ENCODE data around the gene PPP1R16B. TPM values are rescaled to one million over a fixed set of nuclear protein-coding genes. Genes with fewer than 3 reads are reported as not detected.

PPP1R16B gene
- total and polyA plus RNA-seq, 4 experiments from 2014 or later, result 17.3 to 55.1 (median 45.5) TPM

- no peaks in the 10 kb centered on the region for H3K27me3 Mint-ChIP-seq
- H3K27me3 ChIP-seq (ENCODE audit: insufficient read depth, low read length), result no peaks in the 10 kb centered on the region
- CTCF ChIA-PET (ENCODE audit: partially characterized antibody), result interaction anchor here (0.9 to 3.4 kb wide), 17 partner anchors 9 to 489 kb away, joined by 3 to 27 read pairs (median 5); partner anchors contain the start of genes FAM83D, PPP1R16B and RALGAPB
- H3K36me3 ChIP-seq (ENCODE audit: insufficient read depth, low read length), result no peaks in the 10 kb centered on the region
- H3K9me3 ChIP-seq (ENCODE audit: control insufficient read depth in 1 of 2, low read length in 2 of 2), result no peaks in the 10 kb centered on the region
- no peaks in the 10 kb centered on the region for H3K9me3 Mint-ChIP-seq
- DNase-seq, result peak in 1 of 5 donors; percentile 41
- H3K27ac Mint-ChIP-seq, result peak overlapping the region; percentile 90 to 98 (median 96)
- POLR2A ChIA-PET (ENCODE audit: partially characterized antibody), result interaction anchor here (0.7 to 3.0 kb wide), 13 partner anchors 9 to 489 kb away, joined by 3 to 23 read pairs (median 4); partner anchors contain the start of genes FAM83D, PPP1R16B and RALGAPB
- H3K4me3 Mint-ChIP-seq, result peak overlapping the region; percentile 88 to 98 (median 96)
- peak overlapping the region; percentile 60 for H3K27ac ChIP-seq (ENCODE audit: low read depth, low read length)
- H3K4me1 Mint-ChIP-seq, result peaks cover 12 to 31% (median 25%) of the 10 kb centered on the region in 4 donors
- H3K36me3 Mint-ChIP-seq, result peaks cover 0 to 13% of the 10 kb centered on the region in 2 donors
- intact Hi-C loops (cut with micrococcal nuclease), result loop anchor here (1.0 kb wide), 5 partner anchors 35 to 315 kb away; partner anchors contain the start of genes ACTR5, FAM83D and PPP1R16B
- H3K4me1 ChIP-seq (ENCODE audit: insufficient read depth, low read length), result peaks cover 24% of the 10 kb centered on the region
- H3K4me3 ChIP-seq (ENCODE audit: low read length in 2 of 2), result peak overlapping the region; percentile 50 to 98
Measured at GRCh38 chr20:38961530-38962043, 156.1 kb downstream of the PPP1R16B start.

GRCh38 chr20:38962044-38962927, 156.8 kb downstream of the PPP1R16B start, which contains the start of gene DHX35:
TSS of gene DHX35 (plus strand) at chr20:38962344. CDS start at chr20:38962368, 24 bp downstream.
- Histone ChIP-seq H3K4me1 (ENCODE audit: insufficient read depth, low read length) (peaks cover 24% of the 10 kb centered on the region), H3K27ac (ENCODE audit: low read depth, low read length) (peak within 1 kb of the TSS; percentile 76), H3K4me3 (ENCODE audit: low read length in 2 of 2) (peak within 1 kb of the TSS; percentile 86 to 98), H3K36me3 (ENCODE audit: insufficient read depth, low read length) (no peaks in the 10 kb centered on the region), H3K27me3 (ENCODE audit: insufficient read depth, low read length) (no peaks in the 10 kb centered on the region), H3K9me3 (ENCODE audit: control insufficient read depth in 1 of 2, low read length in 2 of 2) (no peaks in the 10 kb centered on the region)
- no peaks in the 10 kb centered on the region for H3K27me3 Mint-ChIP-seq
- peaks cover 0 to 14% of the 10 kb centered on the region in 2 donors for H3K36me3 Mint-ChIP-seq
- DNase-seq, result peak; percentile 98 to 99 (median 98)
- peak within 1 kb of the TSS; percentile 90 to 98 (median 96) for H3K27ac Mint-ChIP-seq
- intact Hi-C loops (cut with micrococcal nuclease), result loop anchor here (1.0 kb wide), 5 partner anchors 36 to 316 kb away; partner anchors contain the start of genes ACTR5, FAM83D and PPP1R16B
- H3K4me3 Mint-ChIP-seq, result peak within 1 kb of the TSS; percentile 88 to 98 (median 96)
- H3K9me3 Mint-ChIP-seq, result no peaks in the 10 kb centered on the region
- ChIA-PET CTCF (ENCODE audit: partially characterized antibody) (interaction anchor here (0.8 to 3.4 kb wide), 25 partner anchors 9 to 490 kb away, joined by 3 to 27 read pairs (median 4); partner anchors contain the start of genes FAM83D, PPP1R16B and RALGAPB), POLR2A (ENCODE audit: partially characterized antibody) (interaction anchor here (0.6 to 3.0 kb wide), 25 partner anchors 8 to 527 kb away, joined by 3 to 23 read pairs (median 3); partner anchors contain the start of genes FAM83D, PPP1R16B, RALGAPB and SNHG17)
- H3K4me1 Mint-ChIP-seq, result peaks cover 12 to 31% (median 25%) of the 10 kb centered on the region in 4 donors

DNA sequence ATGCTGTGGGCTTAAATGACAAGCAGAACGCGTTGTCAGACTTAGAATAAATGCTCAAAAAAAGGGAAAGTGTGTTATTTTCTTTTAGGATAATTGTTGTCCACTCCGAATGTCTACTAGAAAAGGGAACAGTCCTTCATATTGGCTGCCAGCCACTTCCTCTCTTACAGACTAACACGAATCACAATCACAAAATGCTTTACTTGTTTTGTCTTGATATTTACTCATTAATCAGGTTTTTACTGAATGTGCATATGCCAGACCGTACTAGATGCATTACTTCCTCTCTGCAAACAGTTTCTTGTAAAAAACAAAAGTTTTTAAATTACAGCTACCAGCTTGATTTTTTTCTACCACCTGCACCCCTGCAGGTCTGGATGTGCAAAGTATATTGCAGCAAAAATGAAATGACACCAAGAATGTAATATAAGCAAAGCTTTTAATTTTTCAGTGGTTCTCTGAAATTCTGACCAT, 157.5 kb downstream of the PPP1R16B start:
- intact Hi-C loops (cut with micrococcal nuclease), result loop anchor here (1.0 kb wide), 5 partner anchors 37 to 317 kb away; partner anchors contain the start of genes ACTR5, FAM83D and PPP1R16B
- H3K27me3 Mint-ChIP-seq, result no peaks in the 10 kb centered on the region
- ChIA-PET CTCF (ENCODE audit: partially characterized antibody) (interaction anchor here (0.8 to 3.4 kb wide), 17 partner anchors 10 to 330 kb away, joined by 3 to 27 read pairs (median 4); partner anchors contain the start of gene FAM83D), POLR2A (ENCODE audit: partially characterized antibody) (interaction anchor here (0.8 to 3.0 kb wide), 18 partner anchors 10 to 528 kb away, joined by 3 to 23 read pairs (median 4); partner anchors contain the start of genes FAM83D, PPP1R16B, RALGAPB and SNHG17)
- peaks cover 0 to 18% of the 10 kb centered on the region in 2 donors for H3K36me3 Mint-ChIP-seq
- H3K4me3 ChIP-seq (ENCODE audit: low read length in 2 of 2), result peak overlapping the region; percentile 86 to 98
- no peak for DNase-seq
- peaks cover 12 to 31% (median 25%) of the 10 kb centered on the region in 4 donors for H3K4me1 Mint-ChIP-seq
- no peaks in the 10 kb centered on the region for H3K36me3 ChIP-seq (ENCODE audit: insufficient read depth, low read length)
- peak overlapping the region; percentile 88 to 98 (median 96) for H3K4me3 Mint-ChIP-seq
- no peaks in the 10 kb centered on the region for H3K9me3 Mint-ChIP-seq
- peak overlapping the region; percentile 39 to 96 (median 91) for H3K27ac Mint-ChIP-seq
- peak overlapping the region; percentile 76 for H3K27ac ChIP-seq (ENCODE audit: low read depth, low read length)
- no peaks in the 10 kb centered on the region for H3K9me3 ChIP-seq (ENCODE audit: control insufficient read depth in 1 of 2, low read length in 2 of 2)
- no peaks in the 10 kb centered on the region for H3K27me3 ChIP-seq (ENCODE audit: insufficient read depth, low read length)
- H3K4me1 ChIP-seq (ENCODE audit: insufficient read depth, low read length), result peaks cover 24% of the 10 kb centered on the region

DNA sequence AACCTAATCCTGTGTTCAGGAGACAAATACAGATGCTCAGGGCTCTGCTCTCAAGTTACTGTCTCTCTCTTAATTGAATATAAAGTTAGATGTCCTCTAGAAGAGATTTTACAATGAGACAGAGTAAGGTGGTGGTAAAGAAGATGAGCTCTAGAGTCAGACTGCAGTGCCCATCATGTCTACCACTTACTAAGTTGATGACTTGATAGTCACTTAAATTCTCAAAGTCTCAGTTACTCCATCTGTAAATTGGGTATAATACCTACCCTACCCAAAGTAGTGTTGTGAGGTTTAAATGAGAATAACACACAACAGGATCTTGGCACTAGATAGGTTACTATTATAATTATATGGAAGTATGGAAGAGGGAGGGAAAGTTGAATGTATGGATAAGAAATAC, 158.2 kb downstream of the PPP1R16B start:
- DNase-seq, result no peak
- H3K9me3 ChIP-seq (ENCODE audit: control insufficient read depth in 1 of 2, low read length in 2 of 2), result no peaks in the 10 kb centered on the region
- H3K4me3 ChIP-seq (ENCODE audit: low read length in 2 of 2), result no peak overlapping the region
- H3K36me3 Mint-ChIP-seq, result peaks cover 0 to 20% of the 10 kb centered on the region in 2 donors
- H3K27ac ChIP-seq (ENCODE audit: low read depth, low read length), result no peak overlapping the region
- no peak overlapping the region for H3K27ac Mint-ChIP-seq
- peaks cover 24% of the 10 kb centered on the region for H3K4me1 ChIP-seq (ENCODE audit: insufficient read depth, low read length)
- intact Hi-C loops (cut with micrococcal nuclease), result no loop called here
- no peaks in the 10 kb centered on the region for H3K36me3 ChIP-seq (ENCODE audit: insufficient read depth, low read length)
- H3K4me1 Mint-ChIP-seq, result peaks cover 12 to 31% (median 25%) of the 10 kb centered on the region in 4 donors
- peak overlapping the region in 1 of 8 donors; percentile 10 for H3K4me3 Mint-ChIP-seq
- H3K9me3 Mint-ChIP-seq, result no peaks in the 10 kb centered on the region
- POLR2A ChIA-PET (ENCODE audit: partially characterized antibody), result interaction anchor here (1.7 to 2.5 kb wide), 2 partner anchors 41 to 89 kb away, joined by 6 to 9 read pairs; no protein-coding TSS in a partner anchor
- CTCF ChIA-PET (ENCODE audit: partially characterized antibody), result interaction anchor here (0.5 to 3.4 kb wide), 9 partner anchors 9 to 330 kb away, joined by 3 to 27 read pairs (median 4); no protein-coding TSS in a partner anchor
- no peaks in the 10 kb centered on the region for H3K27me3 ChIP-seq (ENCODE audit: insufficient read depth, low read length)
- no peaks in the 10 kb centered on the region for H3K27me3 Mint-ChIP-seq

DNA sequence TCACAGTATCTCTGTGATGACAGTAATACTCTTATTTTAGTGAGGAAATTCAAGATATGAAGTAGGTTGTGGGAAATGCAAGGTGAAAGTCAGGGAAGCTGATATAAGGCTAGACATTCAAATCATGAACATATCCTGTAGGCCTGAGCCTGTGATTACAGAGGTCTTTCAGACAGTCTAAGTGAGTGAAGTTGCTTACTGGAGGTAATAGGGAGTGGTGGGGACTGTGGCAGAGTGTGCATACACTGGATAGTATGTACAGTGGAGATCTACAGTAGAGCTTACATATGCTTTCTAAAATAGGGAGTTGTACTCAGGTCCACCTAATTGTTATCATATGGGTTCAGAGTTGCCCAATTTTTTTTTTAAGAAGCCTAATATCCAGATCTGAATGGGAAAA, 159.8 kb downstream of the PPP1R16B start:
- H3K27ac Mint-ChIP-seq, result peak overlapping the region in 1 of 7 donors; percentile 43
- CTCF ChIA-PET (ENCODE audit: partially characterized antibody), result no interaction called here

GRCh38 chr20:38968090-38968489, 162.6 kb downstream of the PPP1R16B start:
- POLR2A ChIA-PET (ENCODE audit: partially characterized antibody), result no interaction called here
- no peak overlapping the region for H3K27ac Mint-ChIP-seq

More for the DNA sequence above, 159.8 kb downstream of the PPP1R16B start:
- Mint-ChIP-seq H3K36me3 (peaks cover 7 to 34% of the 10 kb centered on the region in 2 donors), H3K27me3 (no peaks in the 10 kb centered on the region), H3K9me3 (no peaks in the 10 kb centered on the region), H3K4me3 (no peak overlapping the region), H3K4me1 (peaks cover 12 to 31% (median 25%) of the 10 kb centered on the region in 4 donors)
- POLR2A ChIA-PET (ENCODE audit: partially characterized antibody), result no interaction called here
- Histone ChIP-seq H3K27me3 (ENCODE audit: insufficient read depth, low read length) (no peaks in the 10 kb centered on the region), H3K9me3 (ENCODE audit: control insufficient read depth in 1 of 2, low read length in 2 of 2) (no peaks in the 10 kb centered on the region), H3K36me3 (ENCODE audit: insufficient read depth, low read length) (peaks cover 9% of the 10 kb centered on the region), H3K4me3 (ENCODE audit: low read length in 2 of 2) (no peak overlapping the region), H3K27ac (ENCODE audit: low read depth, low read length) (no peak overlapping the region), H3K4me1 (ENCODE audit: insufficient read depth, low read length) (peaks cover 24% of the 10 kb centered on the region)
- DNase-seq, result no peak
- intact Hi-C loops (cut with micrococcal nuclease), result no loop called here

More at GRCh38 chr20:38968090-38968489, 162.6 kb downstream of the PPP1R16B start:
- intact Hi-C loops (cut with micrococcal nuclease), result no loop called here
- no peaks in the 10 kb centered on the region for H3K27me3 Mint-ChIP-seq
- no peak for DNase-seq
- no peak overlapping the region for H3K27ac ChIP-seq (ENCODE audit: low read depth, low read length)
- no peaks in the 10 kb centered on the region for H3K9me3 ChIP-seq (ENCODE audit: control insufficient read depth in 1 of 2, low read length in 2 of 2)
- H3K4me1 Mint-ChIP-seq, result peaks cover 3 to 15% (median 12%) of the 10 kb centered on the region in 4 donors
- peaks cover 25 to 46% of the 10 kb centered on the region in 2 donors for H3K36me3 Mint-ChIP-seq
- no peaks in the 10 kb centered on the region for H3K27me3 ChIP-seq (ENCODE audit: insufficient read depth, low read length)
- H3K4me3 ChIP-seq (ENCODE audit: low read length in 2 of 2), result no peak overlapping the region
- CTCF ChIA-PET (ENCODE audit: partially characterized antibody), result interaction anchor here (1.0 kb wide), 1 partner anchor 16 kb away, joined by 4 read pairs; no protein-coding TSS in a partner anchor
- H3K36me3 ChIP-seq (ENCODE audit: insufficient read depth, low read length), result peaks cover 11% of the 10 kb centered on the region
- no peak overlapping the region for H3K4me3 Mint-ChIP-seq
- no peaks in the 10 kb centered on the region for H3K9me3 Mint-ChIP-seq
- H3K4me1 ChIP-seq (ENCODE audit: insufficient read depth, low read length), result peaks cover 10% of the 10 kb centered on the region
